A673 (cell line): ENCODE measurements around the gene KIF23. TPM values are rescaled to one million over a fixed set of nuclear protein-coding genes. Genes with fewer than 3 reads are reported as not detected.
A peak's percentile ranks its signal among the peaks of the same experiment; 100 is the strongest.

Experiments used
- Bru-seq: library from RNA; stranded (reverse); fragments of 400-500 nt; gene quantifications from one replicate; lab custom pipeline; 2021; lab: Mats Ljungman, UMichigan
- BruChase-seq, 2 experiments: library from RNA; stranded (reverse); fragments of 400-500 nt; gene quantifications; one replicate each; lab custom pipeline; 2021; lab: Mats Ljungman, UMichigan
- BruUV-seq: library from RNA; stranded (reverse); fragments of 400-500 nt; replicated peaks from 2 replicates; lab custom pipeline; 2021; lab: Mats Ljungman, UMichigan
- CTCF ChIA-PET: fragments of 300-600 bp; sonication (Branson Sonifier 250); formaldehyde crosslinking; loops from one replicate; lab custom pipeline; 2022; ENCODE audit warnings: antibody characterized with exemption; lab: Charles Lee
- POLR2A ChIA-PET: fragments of 300-600 bp; sonication (Branson Sonifier 250); formaldehyde crosslinking; loops from one replicate; lab custom pipeline; 2022; ENCODE audit warnings: antibody characterized with exemption; ENCODE audit not compliant: low non-redundant PET; lab: Charles Lee
- DNase-seq: peaks from one replicate; pipeline ENCODE4 v3.0.0-alpha.2; 2015; ENCODE audit warnings: low spot score
- H3K27ac ChIP-seq: fragments of 200-600 bp; sonication (generic); 2 replicates; pipeline ENCODE4 v1.5.1; 2016; ENCODE audit warnings: mixed run types, low read depth, mild to moderate bottlenecking, mixed read lengths, antibody characterized with exemption, low read length; ENCODE audit not compliant: poor library complexity, severe bottlenecking
- H3K27me3 ChIP-seq: fragments of 200-600 bp; sonication (generic); replicated peaks from 2 replicates; pipeline ENCODE4 v1.6.1; 2017; ENCODE audit warnings: mixed run types, low read depth, mild to moderate bottlenecking, mixed read lengths, antibody characterized with exemption, low read length; ENCODE audit not compliant: insufficient read depth, poor library complexity
- H3K36me3 ChIP-seq: fragments of 200-600 bp; sonication (generic); 2 replicates; pipeline ENCODE4 v1.6.1; 2016; ENCODE audit warnings: mixed run types, mild to moderate bottlenecking, mixed read lengths, antibody characterized with exemption, low read length; ENCODE audit not compliant: insufficient read depth, poor library complexity, severe bottlenecking
- H3K4me1 ChIP-seq: fragments of 200-600 bp; sonication (generic); 2 replicates; pipeline ENCODE4 v1.6.1; 2017; ENCODE audit warnings: mixed run types, mild to moderate bottlenecking, mixed read lengths, antibody characterized with exemption, low read length; ENCODE audit not compliant: insufficient read depth, poor library complexity, severe bottlenecking
- H3K4me3 ChIP-seq: fragments of 200-600 bp; sonication (generic); 2 replicates; pipeline ENCODE4 v1.5.1; 2016; ENCODE audit warnings: low read depth, mixed run types, mild to moderate bottlenecking, mixed read lengths, low read length; ENCODE audit not compliant: poor library complexity, severe bottlenecking
- H3K9me3 ChIP-seq: fragments of 200-600 bp; sonication (generic); 2 replicates; pipeline ENCODE4 v1.6.1; 2016; ENCODE audit warnings: mixed run types, low read depth, mild to moderate bottlenecking, mixed read lengths, antibody characterized with exemption, low read length; ENCODE audit not compliant: poor library complexity, severe bottlenecking
- CTCF ChIP-seq: fragments of 300-800, 200-600 bp; sonication (generic); conservative IDR thresholded peaks from 2 replicates; pipeline ENCODE4 v1.5.1; 2017; ENCODE audit warnings: low read depth, mild to moderate bottlenecking, antibody characterized with exemption, low read length, moderate library complexity, mixed read lengths
- EZH2 ChIP-seq: fragments of 200-600 bp; sonication (generic); IDR thresholded peaks from 2 replicates; pipeline ENCODE4 v1.6.1; 2017; ENCODE audit warnings: borderline replicate concordance, low read depth, mild to moderate bottlenecking, mixed read lengths, antibody characterized with exemption, low read length; ENCODE audit not compliant: poor library complexity, severe bottlenecking
- intact Hi-C: fragments of 100-400 bp; cut with micrococcal nuclease; formaldehyde crosslinking; loops from one replicate; pipeline ENCODE4 v1.10.0; 2022; ENCODE audit not compliant: unreplicated experiment
- long read RNA-seq: library from polyadenylated mRNA; stranded (forward); transcript quantifications from one replicate; pipeline ENCODE4 v2.0.0, GENCODE V29; 2022
- total RNA-seq: library from RNA; stranded (reverse); gene quantifications from 2 replicates; pipeline ENCODE4 v1.2.3, GENCODE V29; 2021

Gene KIF23
- total RNA-seq (124 TPM in 2 replicates), Bru-seq, nascent RNA (percentile 95 among the genes with signal in this experiment), BruChase-seq, experiment 1, labeled RNA remaining after a 2-hour chase (percentile 94 among the genes with signal in this experiment), BruChase-seq, experiment 2, labeled RNA remaining after a 6-hour chase (percentile 91 among the genes with signal in this experiment)
- long read RNA-seq, transcript KIF23-201 (23 exons, 3,723 nt), result minor isoform, 58 of 247 reads
- long read RNA-seq, transcript KIF23-202 (22 exons, 3,351 nt), result major isoform, 93 of 247 reads
- long read RNA-seq, partial matches to known transcripts, result 12 of 247 reads
- long read RNA-seq, other reads (novel, unspliced or antisense), result 84 of 247 reads

GRCh38 chr15:69413822-69414700 lies at the start of gene KIF23:
Gene KIF23, plus strand, starts transcription at chr15:69414349. Its CDS starts 117 bp downstream, at chr15:69414466.
- TF ChIP-seq CTCF (no peak), EZH2 (no peak)
- H3K36me3 ChIP-seq, result peaks cover 31% of the 10 kb centered on the region
- intact Hi-C loops, result loop anchor here (5.0 kb wide), 1 partner anchor 357 kb away; no protein-coding TSS in a partner anchor
- ChIA-PET POLR2A (no interaction called here), CTCF (interaction anchor here (0.9 kb wide), 1 partner anchor 355 kb away, joined by 5 read pairs; no protein-coding TSS in a partner anchor)
- H3K9me3 ChIP-seq, result no peaks in the 10 kb centered on the region
- peak; percentile 96 for DNase-seq
- H3K27me3 ChIP-seq, result no peaks in the 10 kb centered on the region
- H3K4me3 ChIP-seq, result peak within 1 kb of the TSS; percentile 98
- H3K27ac ChIP-seq, result peak within 1 kb of the TSS; percentile 95
- BruUV-seq, result TSS peak; percentile 70
- H3K4me1 ChIP-seq, result peaks cover 7% of the 10 kb centered on the region

- H3K9me3 ChIP-seq, result no peaks in the 10 kb centered on the region
- H3K27me3 ChIP-seq, result no peaks in the 10 kb centered on the region
- intact Hi-C loops, result no loop called here
- H3K27ac ChIP-seq, result no peak overlapping the region
- H3K4me3 ChIP-seq, result no peak overlapping the region
- no peaks in the 10 kb centered on the region for H3K4me1 ChIP-seq
- H3K36me3 ChIP-seq, result no peaks in the 10 kb centered on the region
- CTCF ChIA-PET, result no interaction called here
- DNase-seq, result no peak
- POLR2A ChIA-PET, result no interaction called here
- no peak for TF ChIP-seq EZH2
- no peak for TF ChIP-seq CTCF
- no TSS peak for BruUV-seq
Measured at GRCh38 chr15:69367236-69367635, 46.9 kb upstream of the KIF23 start.

GRCh38 chr15:69369631-69370030 lies 44.5 kb upstream of the KIF23 start:
- H3K27me3 ChIP-seq, result no peaks in the 10 kb centered on the region
- H3K4me3 ChIP-seq, result no peak overlapping the region
- BruUV-seq, result no TSS peak
- DNase-seq, result no peak
- no peaks in the 10 kb centered on the region for H3K9me3 ChIP-seq
- ChIA-PET CTCF (no interaction called here), POLR2A (no interaction called here)
- TF ChIP-seq EZH2, result no peak
- TF ChIP-seq CTCF, result no peak
- no peaks in the 10 kb centered on the region for H3K36me3 ChIP-seq
- H3K4me1 ChIP-seq, result no peaks in the 10 kb centered on the region
- intact Hi-C loops, result no loop called here
- no peak overlapping the region for H3K27ac ChIP-seq
